ENCODE results near the gene CCDC116.

Gene CCDC116

DNA sequence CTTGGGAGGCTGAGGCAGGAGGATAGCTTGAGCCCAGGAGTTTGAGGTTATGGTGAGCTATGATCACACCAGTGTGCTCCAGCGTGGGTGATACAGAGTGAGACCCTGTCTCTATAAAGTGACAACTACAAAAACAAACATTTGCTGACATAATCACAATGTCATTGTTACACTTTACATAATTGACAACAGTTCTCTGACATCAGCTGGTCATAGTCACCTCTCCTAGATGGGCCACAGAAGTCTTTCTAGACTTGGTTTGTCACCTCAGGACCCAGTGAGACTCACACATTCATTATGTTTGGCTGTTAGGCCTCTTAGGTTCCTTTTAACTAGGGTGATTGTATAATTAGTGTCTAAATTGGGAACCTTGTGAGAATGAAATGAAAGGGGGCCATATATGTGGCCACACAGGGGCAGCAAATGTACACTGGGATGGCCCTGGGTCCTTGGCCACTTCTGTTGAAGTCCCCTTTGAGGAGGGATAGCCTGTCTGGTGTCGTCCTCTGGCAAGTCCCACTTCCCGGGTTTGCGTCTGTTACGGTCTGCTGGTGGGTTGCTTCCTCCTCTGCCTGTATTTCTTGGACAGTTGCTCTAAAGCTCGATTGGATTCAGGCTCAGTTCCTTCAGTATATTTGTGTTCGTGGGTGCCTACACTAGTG is 27.4 kb downstream of the CCDC116 start:
- TF ChIP-seq, protein P1, sequence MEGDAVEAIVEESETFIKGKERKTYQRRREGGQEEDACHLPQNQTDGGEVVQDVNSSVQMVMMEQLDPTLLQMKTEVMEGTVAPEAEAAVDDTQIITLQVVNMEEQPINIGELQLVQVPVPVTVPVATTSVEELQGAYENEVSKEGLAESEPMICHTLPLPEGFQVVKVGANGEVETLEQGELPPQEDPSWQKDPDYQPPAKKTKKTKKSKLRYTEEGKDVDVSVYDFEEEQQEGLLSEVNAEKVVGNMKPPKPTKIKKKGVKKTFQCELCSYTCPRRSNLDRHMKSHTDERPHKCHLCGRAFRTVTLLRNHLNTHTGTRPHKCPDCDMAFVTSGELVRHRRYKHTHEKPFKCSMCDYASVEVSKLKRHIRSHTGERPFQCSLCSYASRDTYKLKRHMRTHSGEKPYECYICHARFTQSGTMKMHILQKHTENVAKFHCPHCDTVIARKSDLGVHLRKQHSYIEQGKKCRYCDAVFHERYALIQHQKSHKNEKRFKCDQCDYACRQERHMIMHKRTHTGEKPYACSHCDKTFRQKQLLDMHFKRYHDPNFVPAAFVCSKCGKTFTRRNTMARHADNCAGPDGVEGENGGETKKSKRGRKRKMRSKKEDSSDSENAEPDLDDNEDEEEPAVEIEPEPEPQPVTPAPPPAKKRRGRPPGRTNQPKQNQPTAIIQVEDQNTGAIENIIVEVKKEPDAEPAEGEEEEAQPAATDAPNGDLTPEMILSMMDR (IDR thresholded peaks at IDR 0.05; ENCODE audit: low read depth, low read length, missing control alignments) = no peak
- DNase-seq (ENCODE audit: low read depth) = no peak
- no peak overlapping the region for H3K4me3 ChIP-seq (ENCODE audit: low read depth, low read length)

DNA sequence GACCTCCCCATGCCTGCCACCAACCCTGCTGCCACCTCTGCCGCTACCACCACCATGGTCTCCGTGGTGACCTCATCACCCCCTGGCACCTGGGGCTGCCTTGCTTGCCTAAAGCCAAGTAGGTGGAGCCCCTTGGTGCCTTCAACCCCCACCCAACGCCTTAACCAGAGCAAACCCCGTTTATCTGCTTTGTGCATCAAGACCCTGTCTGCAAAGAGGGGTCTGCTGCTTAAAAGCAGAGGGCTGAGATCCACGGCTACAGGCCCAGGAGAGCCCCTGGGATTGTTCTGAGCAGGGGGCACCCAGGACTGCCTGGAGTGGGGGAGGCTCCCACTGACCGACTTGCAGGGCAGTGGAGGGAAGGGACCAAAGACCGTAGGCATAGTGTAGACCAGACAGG is 28.3 kb downstream of the CCDC116 start:
- no peak for DNase-seq (ENCODE audit: low read depth)
- H3K4me3 ChIP-seq (ENCODE audit: low read depth, low read length) = no peak overlapping the region
- TF ChIP-seq, protein P1 (IDR thresholded peaks at IDR 0.05; ENCODE audit: low read depth, low read length, missing control alignments) = no peak

DNA sequence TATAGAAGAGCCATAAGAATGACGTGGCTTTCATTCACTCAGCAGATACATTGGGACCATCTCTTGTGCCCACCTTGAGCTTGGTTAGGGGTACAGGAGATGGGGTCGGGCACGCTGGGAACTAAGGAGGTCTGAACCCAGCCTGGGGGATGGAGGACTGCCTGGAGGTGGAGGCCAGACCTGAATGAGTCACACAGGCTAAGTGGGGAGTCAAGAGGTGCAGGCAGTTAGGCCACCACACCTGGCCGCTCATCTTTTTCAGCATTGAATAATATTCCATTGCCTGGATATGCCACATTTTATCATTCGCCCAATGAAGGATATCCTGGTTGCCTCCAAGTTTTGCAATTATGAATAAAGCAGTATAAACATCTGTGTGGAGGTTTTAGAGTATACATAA is 29.4 kb downstream of the CCDC116 start:
- no peak for DNase-seq (ENCODE audit: low read depth)
- TF ChIP-seq, protein P1 (IDR thresholded peaks at IDR 0.05; ENCODE audit: low read depth, low read length, missing control alignments) = no peak
- no peak overlapping the region for H3K4me3 ChIP-seq (ENCODE audit: low read depth, low read length)

DNA sequence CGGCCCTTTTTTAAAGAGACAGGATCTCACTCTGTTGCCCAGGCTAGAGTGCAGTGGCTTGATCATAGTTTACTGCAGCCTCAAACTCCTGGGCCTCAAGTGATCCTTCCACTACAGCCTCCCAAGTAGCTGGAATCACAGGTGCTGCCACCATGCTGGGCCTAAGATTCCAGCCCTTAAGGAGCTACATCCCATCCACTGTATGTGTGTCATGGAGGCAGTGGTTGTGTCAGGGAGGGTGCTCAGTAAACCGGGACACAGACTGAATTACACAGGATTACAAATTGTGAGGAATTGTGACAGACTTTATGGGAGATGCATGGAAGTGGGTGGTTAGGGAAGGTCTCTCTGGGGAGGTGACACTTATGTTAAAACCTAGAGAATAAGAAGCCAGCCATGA is 31.2 kb downstream of the CCDC116 start:
- TF ChIP-seq, protein P1 (IDR thresholded peaks at IDR 0.05; ENCODE audit: low read depth, low read length, missing control alignments) = no peak
- no peak overlapping the region for H3K4me3 ChIP-seq (ENCODE audit: low read depth, low read length)
- DNase-seq (ENCODE audit: low read depth) = no peak

DNA sequence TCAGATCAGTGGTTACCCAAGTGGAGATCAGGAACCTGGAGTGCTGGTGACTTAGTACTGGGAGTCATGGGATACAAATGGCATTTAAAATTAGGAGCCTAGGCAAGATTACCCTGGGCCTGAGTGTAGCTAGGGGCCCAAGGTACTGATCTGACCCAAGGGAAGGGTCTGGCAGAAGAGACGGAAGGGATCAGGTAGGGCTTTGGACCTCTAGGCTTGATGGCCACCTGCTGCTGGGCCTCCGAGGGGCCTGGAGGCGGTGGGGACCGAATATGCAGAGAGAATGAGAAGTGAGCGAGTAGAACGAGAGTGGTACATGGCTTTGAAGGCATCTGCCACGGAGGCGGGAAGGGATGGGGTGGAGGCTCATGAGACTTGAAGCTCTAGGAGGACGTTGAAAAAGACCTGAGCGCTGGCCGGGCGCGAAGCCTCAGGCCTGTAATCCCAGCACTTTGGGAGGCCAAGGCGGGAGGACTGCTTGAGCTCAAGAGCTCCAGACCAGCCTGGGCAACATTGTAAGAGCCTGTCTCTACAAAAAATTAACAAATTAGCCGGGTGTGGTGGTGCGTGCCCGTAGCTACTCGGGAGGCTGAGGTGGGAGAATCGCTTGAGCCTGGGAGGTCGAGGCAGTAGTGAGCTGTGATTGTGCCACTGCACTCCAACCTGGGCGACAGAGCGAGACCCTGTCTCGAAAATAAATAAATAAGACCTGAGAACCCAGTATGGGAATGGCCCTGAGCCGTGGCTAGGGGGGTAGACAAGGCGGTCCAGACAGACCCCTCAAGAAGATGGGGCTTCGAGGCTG is 32.7 kb downstream of the CCDC116 start:
- peak overlapping the region; percentile 85 for H3K4me3 ChIP-seq (ENCODE audit: low read depth, low read length)
- DNase-seq (ENCODE audit: low read depth) = no peak
- TF ChIP-seq, protein P1 (IDR thresholded peaks at IDR 0.05; ENCODE audit: low read depth, low read length, missing control alignments) = no peak

DNA sequence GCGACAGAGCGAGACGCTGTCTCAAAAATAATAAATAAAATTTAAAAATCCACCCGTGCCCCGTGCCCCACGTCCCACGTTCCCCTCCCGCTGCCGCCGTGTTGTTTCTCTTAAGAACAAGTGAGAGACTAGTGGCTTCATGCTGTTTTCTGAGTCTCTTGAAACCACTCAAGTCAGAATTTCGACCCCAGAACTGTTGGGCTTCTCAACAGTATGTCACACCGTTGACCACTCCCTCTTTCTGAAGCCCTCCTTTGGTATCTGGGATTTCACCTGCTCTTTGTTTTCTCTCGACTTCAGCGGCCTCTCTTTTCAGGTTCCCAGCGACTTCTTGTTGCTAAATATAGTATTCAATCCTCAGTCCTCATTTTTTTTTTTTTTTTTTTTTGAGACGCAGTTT is 34.2 kb downstream of the CCDC116 start:
- TF ChIP-seq, protein P1 (IDR thresholded peaks at IDR 0.05; ENCODE audit: low read depth, low read length, missing control alignments) = no peak
- no peak for DNase-seq (ENCODE audit: low read depth)
- peak overlapping the region; percentile 85 for H3K4me3 ChIP-seq (ENCODE audit: low read depth, low read length)

All from GM12864 (cell line).